ENCODE results near the gene ARAP3. TPM values are rescaled to one million over a fixed set of nuclear protein-coding genes. Genes with fewer than 3 reads are reported as not detected.
A peak's percentile ranks its signal among the peaks of the same experiment; 100 is the strongest.

Gene ARAP3
- total and polyA plus RNA-seq, 9 of the 15 experiments (the other 6 are each of a cell fraction or from before 2014, with no cell fraction given) = 0.83 to 25.7 (median 6.4) TPM

DNA sequence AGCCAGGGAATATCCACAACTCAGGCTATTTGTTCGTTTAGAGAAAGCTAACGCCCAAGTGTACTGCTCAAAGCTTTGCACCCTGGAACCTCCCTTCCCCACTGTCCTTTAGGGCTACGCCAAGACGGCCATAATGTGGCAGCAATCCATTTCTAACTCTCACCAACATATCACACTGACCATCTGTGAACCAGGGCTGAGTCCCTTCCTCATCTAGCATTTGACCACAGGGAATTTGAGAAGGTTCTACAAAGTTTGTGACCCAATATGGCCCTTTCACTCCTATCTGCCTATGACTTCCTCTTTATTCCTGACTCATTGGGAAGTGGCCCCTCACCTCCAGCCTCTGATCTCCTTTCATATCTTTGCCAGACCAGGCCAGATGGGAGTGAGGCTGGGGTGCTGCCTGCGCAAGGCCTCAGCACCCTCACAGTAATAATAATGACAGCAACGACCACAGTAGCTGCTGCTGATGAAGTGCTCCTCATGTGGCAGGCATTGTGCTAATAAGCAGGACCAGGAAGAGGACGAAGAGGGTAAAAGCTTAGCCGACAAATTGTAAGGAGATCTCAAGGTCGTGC lies 9.3 kb upstream of the ARAP3 start (continued):
- peak; percentile 63 for TF ChIP-seq MAFF (IDR thresholded peaks at IDR 0.05; ENCODE audit: low read length)
- peak in 1 of 3 experiments; percentile 72 for TF ChIP-seq YY1 (IDR thresholded peaks at IDR 0.05; ENCODE audit: borderline replicate concordance in 1 of 3, control insufficient read depth in 1 of 3, extremely low read depth in 1 of 3, insufficient read depth in 3 of 3, insufficient read length in 1 of 3, insufficient replicate concordance in 2 of 3, low read depth in 1 of 3, low read length in 2 of 3)
- TF ChIP-seq EHMT2 (IDR thresholded peaks at IDR 0.05) = peak; percentile 58; the same call in 1 of the 2 replicates
- TF ChIP-seq TARDBP (IDR thresholded peaks at IDR 0.05) = peak; percentile 37; the same call in 1 of the 2 replicates
- peak; percentile 86 for TF ChIP-seq NEUROD1 (IDR thresholded peaks at IDR 0.05; ENCODE audit: borderline replicate concordance, low read depth, low read length, partially characterized antibody)
- no peak for TF ChIP-seq MTF1 (CRISPR knock-in tag; IDR thresholded peaks at IDR 0.05; ENCODE audit: borderline replicate concordance)
- TF ChIP-seq GABPA (tag; conservative IDR thresholded peaks at IDR 0.05; ENCODE audit: low read depth) = peak; percentile 50; the same call in 1 of the 2 replicates
- peak; percentile 94 for TF ChIP-seq TEAD4 (IDR thresholded peaks at IDR 0.05; ENCODE audit: low read length)
- TF ChIP-seq TEAD4 (CRISPR knock-in tag; IDR thresholded peaks at IDR 0.05; ENCODE audit: borderline replicate concordance) = no peak
- TF ChIP-seq KDM1A (IDR thresholded peaks at IDR 0.05) = peak in 1 of 2 experiments; percentile 73; a peak in 3 of 4 replicates
- no peak for TF ChIP-seq NR4A1 (CRISPR knock-in tag; IDR thresholded peaks at IDR 0.05)
- TF ChIP-seq NR4A1 (tag; IDR thresholded peaks at IDR 0.05) = peak; percentile 62; the same call in 1 of the 2 replicates
- TF ChIP-seq, protein P1, sequence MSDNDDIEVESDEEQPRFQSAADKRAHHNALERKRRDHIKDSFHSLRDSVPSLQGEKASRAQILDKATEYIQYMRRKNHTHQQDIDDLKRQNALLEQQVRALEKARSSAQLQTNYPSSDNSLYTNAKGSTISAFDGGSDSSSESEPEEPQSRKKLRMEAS (CRISPR knock-in tag; IDR thresholded peaks at IDR 0.05) = peak; percentile 35; the same call in 1 of the 2 replicates
- peak; percentile 84 to 98 for TF ChIP-seq SRF (CRISPR knock-in tag; IDR thresholded peaks at IDR 0.05)
- TF ChIP-seq, protein P2, sequence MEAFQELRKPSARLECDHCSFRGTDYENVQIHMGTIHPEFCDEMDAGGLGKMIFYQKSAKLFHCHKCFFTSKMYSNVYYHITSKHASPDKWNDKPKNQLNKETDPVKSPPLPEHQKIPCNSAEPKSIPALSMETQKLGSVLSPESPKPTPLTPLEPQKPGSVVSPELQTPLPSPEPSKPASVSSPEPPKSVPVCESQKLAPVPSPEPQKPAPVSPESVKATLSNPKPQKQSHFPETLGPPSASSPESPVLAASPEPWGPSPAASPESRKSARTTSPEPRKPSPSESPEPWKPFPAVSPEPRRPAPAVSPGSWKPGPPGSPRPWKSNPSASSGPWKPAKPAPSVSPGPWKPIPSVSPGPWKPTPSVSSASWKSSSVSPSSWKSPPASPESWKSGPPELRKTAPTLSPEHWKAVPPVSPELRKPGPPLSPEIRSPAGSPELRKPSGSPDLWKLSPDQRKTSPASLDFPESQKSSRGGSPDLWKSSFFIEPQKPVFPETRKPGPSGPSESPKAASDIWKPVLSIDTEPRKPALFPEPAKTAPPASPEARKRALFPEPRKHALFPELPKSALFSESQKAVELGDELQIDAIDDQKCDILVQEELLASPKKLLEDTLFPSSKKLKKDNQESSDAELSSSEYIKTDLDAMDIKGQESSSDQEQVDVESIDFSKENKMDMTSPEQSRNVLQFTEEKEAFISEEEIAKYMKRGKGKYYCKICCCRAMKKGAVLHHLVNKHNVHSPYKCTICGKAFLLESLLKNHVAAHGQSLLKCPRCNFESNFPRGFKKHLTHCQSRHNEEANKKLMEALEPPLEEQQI (IDR thresholded peaks at IDR 0.05) = no peak
- TF ChIP-seq, protein P3, sequence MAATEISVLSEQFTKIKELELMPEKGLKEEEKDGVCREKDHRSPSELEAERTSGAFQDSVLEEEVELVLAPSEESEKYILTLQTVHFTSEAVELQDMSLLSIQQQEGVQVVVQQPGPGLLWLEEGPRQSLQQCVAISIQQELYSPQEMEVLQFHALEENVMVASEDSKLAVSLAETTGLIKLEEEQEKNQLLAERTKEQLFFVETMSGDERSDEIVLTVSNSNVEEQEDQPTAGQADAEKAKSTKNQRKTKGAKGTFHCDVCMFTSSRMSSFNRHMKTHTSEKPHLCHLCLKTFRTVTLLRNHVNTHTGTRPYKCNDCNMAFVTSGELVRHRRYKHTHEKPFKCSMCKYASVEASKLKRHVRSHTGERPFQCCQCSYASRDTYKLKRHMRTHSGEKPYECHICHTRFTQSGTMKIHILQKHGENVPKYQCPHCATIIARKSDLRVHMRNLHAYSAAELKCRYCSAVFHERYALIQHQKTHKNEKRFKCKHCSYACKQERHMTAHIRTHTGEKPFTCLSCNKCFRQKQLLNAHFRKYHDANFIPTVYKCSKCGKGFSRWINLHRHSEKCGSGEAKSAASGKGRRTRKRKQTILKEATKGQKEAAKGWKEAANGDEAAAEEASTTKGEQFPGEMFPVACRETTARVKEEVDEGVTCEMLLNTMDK (IDR thresholded peaks at IDR 0.05; ENCODE audit: borderline replicate concordance, insufficient read depth, low read depth, low read length, poor library complexity, severe bottlenecking) = no peak

Measured in K562 (cell line).